Esophagus muscularis mucosa (tissue), 4 donors: Measurements from ENCODE around the gene CLPSL1.

Experiments
- EP300 ChIP-seq: sonication (generic); formaldehyde crosslinking; IDR thresholded peaks from one replicate; pipeline ENCODE4 v1.6.1; 2017; ENCODE audit warnings: antibody characterized with exemption
- POLR2A ChIP-seq: fragments of 450-650 bp; IDR thresholded peaks from one replicate; pipeline ENCODE4 v1.6.1; 2017; ENCODE audit warnings: antibody characterized with exemption, moderate library complexity, mild to moderate bottlenecking, low read depth
- TF ChIP-seq, protein P1 (sequence below), 3 experiments: fragments of 200-600 bp in 2 of 3; fragments of 450-650 bp in 1 of 3; sonication (generic) in 2 of 3; IDR thresholded peaks; one replicate each; pipeline ENCODE4 v1.5.1; 2017 to 2019; ENCODE audit warnings: antibody characterized with exemption in 3 of 3, mild to moderate bottlenecking in 2 of 3, moderate library complexity in 1 of 3

DNA sequence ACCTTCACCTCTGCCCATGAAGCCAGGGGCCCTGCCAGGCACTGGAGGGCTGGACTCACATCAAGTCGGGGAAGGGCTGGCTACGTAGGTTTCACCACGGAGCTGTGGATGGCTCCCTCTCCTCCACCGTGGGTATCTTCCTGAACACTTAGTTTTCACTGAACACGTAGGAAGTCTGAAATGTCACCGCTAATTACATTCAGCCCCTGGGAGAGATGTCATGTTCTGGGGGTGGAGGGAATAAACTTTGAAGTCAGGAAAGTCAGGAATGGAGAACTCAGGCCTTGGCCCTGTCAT lies 30.8 kb downstream of the CLPSL1 start:
- no peak for TF ChIP-seq EP300
- TF ChIP-seq, protein P1, sequence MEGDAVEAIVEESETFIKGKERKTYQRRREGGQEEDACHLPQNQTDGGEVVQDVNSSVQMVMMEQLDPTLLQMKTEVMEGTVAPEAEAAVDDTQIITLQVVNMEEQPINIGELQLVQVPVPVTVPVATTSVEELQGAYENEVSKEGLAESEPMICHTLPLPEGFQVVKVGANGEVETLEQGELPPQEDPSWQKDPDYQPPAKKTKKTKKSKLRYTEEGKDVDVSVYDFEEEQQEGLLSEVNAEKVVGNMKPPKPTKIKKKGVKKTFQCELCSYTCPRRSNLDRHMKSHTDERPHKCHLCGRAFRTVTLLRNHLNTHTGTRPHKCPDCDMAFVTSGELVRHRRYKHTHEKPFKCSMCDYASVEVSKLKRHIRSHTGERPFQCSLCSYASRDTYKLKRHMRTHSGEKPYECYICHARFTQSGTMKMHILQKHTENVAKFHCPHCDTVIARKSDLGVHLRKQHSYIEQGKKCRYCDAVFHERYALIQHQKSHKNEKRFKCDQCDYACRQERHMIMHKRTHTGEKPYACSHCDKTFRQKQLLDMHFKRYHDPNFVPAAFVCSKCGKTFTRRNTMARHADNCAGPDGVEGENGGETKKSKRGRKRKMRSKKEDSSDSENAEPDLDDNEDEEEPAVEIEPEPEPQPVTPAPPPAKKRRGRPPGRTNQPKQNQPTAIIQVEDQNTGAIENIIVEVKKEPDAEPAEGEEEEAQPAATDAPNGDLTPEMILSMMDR (IDR thresholded peaks at IDR 0.05) = no peak
- TF ChIP-seq POLR2A = no peak
